ENCODE results near the gene TMEM232. TPM values are rescaled to one million over a fixed set of nuclear protein-coding genes. Genes with fewer than 3 reads are reported as not detected.

The TMEM232 gene
- total RNA-seq, 2 donors from 2014 or later: 13.3 TPM; not detected in 1

- ATAC-seq (ENCODE audit: insufficient number of reproducible peaks, low FRiP score, low read depth): no peak
- Histone ChIP-seq H3K27me3 (replicated peaks; ENCODE audit: insufficient read depth) (no peaks in the 10 kb centered on the region), H3K9me3 (peaks cover 9% of the 10 kb centered on the region), H3K27ac (no peak overlapping the region), H3K36me3 (no peaks in the 10 kb centered on the region), H3K4me1 (ENCODE audit: control insufficient read depth in 1 of 2, low read depth in 2 of 2) (peaks cover 0 to 21% of the 10 kb centered on the region in 2 donors), H3K4me3 (no peak overlapping the region)
- TF ChIP-seq CTCF (IDR thresholded peaks at IDR 0.05): no peak
- no peak for DNase-seq (ENCODE audit: low spot score)
Measured at GRCh38 chr5:110435207-110435606, 291.3 kb downstream of the TMEM232 start.

- no peak for ATAC-seq (ENCODE audit: insufficient number of reproducible peaks, low FRiP score, low read depth)
- DNase-seq (ENCODE audit: low spot score): no peak
- Histone ChIP-seq H3K36me3 (no peaks in the 10 kb centered on the region), H3K4me3 (no peak overlapping the region), H3K27me3 (replicated peaks; ENCODE audit: insufficient read depth) (no peaks in the 10 kb centered on the region), H3K9me3 (peaks cover 7% of the 10 kb centered on the region), H3K4me1 (ENCODE audit: control insufficient read depth in 1 of 2, low read depth in 2 of 2) (no peaks in the 10 kb centered on the region), H3K27ac (no peak overlapping the region)
- TF ChIP-seq CTCF (IDR thresholded peaks at IDR 0.05): no peak
Measured at GRCh38 chr5:110431603-110432002, 294.9 kb downstream of the TMEM232 start.

- DNase-seq (ENCODE audit: low spot score) (no peak), ATAC-seq (ENCODE audit: insufficient number of reproducible peaks, low FRiP score, low read depth) (no peak)
- Histone ChIP-seq H3K4me1 (ENCODE audit: control insufficient read depth in 1 of 2, low read depth in 2 of 2) (no peaks in the 10 kb centered on the region), H3K4me3 (no peak overlapping the region), H3K27me3 (replicated peaks; ENCODE audit: insufficient read depth) (no peaks in the 10 kb centered on the region), H3K27ac (no peak overlapping the region), H3K9me3 (no peaks in the 10 kb centered on the region), H3K36me3 (no peaks in the 10 kb centered on the region)
- TF ChIP-seq CTCF (IDR thresholded peaks at IDR 0.05): peak; percentile 32
Measured at GRCh38 chr5:110414360-110414759, 312.1 kb downstream of the TMEM232 start.

GRCh38 chr5:110413856-110414255 is 312.6 kb downstream of the TMEM232 start:
- Histone ChIP-seq H3K27ac (no peak overlapping the region), H3K9me3 (no peaks in the 10 kb centered on the region), H3K36me3 (no peaks in the 10 kb centered on the region), H3K27me3 (replicated peaks; ENCODE audit: insufficient read depth) (no peaks in the 10 kb centered on the region), H3K4me3 (no peak overlapping the region), H3K4me1 (ENCODE audit: control insufficient read depth in 1 of 2, low read depth in 2 of 2) (no peaks in the 10 kb centered on the region)
- DNase-seq (ENCODE audit: low spot score) (no peak), ATAC-seq (ENCODE audit: insufficient number of reproducible peaks, low FRiP score, low read depth) (no peak)
- no peak for TF ChIP-seq CTCF (IDR thresholded peaks at IDR 0.05)

- no peaks in the 10 kb centered on the region for H3K4me1 ChIP-seq (ENCODE audit: control insufficient read depth in 1 of 2, low read depth in 2 of 2)
- H3K36me3 ChIP-seq: no peaks in the 10 kb centered on the region
- TF ChIP-seq CTCF (IDR thresholded peaks at IDR 0.05): no peak
- ATAC-seq (ENCODE audit: insufficient number of reproducible peaks, low FRiP score, low read depth) (no peak), DNase-seq (ENCODE audit: low spot score) (no peak)
- no peaks in the 10 kb centered on the region for H3K27me3 ChIP-seq (replicated peaks; ENCODE audit: insufficient read depth)
- H3K9me3 ChIP-seq: no peaks in the 10 kb centered on the region
- no peak overlapping the region for H3K4me3 ChIP-seq
- H3K27ac ChIP-seq: no peak overlapping the region
Measured at GRCh38 chr5:110409571-110409970, 316.9 kb downstream of the TMEM232 start.
